ENCODE results near the gene NPHS1.
A peak's percentile ranks its signal among the peaks of the same experiment; 100 is the strongest.
"Not testable (repeated sequence)": the region's sequence is repeated elsewhere in the genome, so short reads cannot be mapped to it uniquely, and the experiment has no call there.

NPHS1 gene

GRCh38 chr19:35811317-35812219, 40.7 kb downstream of the NPHS1 start:
- DNase-seq, result no peak

- DNase-seq, result no peak
Observed at GRCh38 chr19:35807633-35808032, 44.7 kb downstream of the NPHS1 start.

GRCh38 chr19:35806597-35806996, 45.7 kb downstream of the NPHS1 start:
- no peak for DNase-seq

- DNase-seq, result no peak
Observed at GRCh38 chr19:35805526-35806102, 46.7 kb downstream of the NPHS1 start.

GRCh38 chr19:35801828-35802227, 50.5 kb downstream of the NPHS1 start:
- no peak for DNase-seq

GRCh38 chr19:35797663-35798062, 54.6 kb downstream of the NPHS1 start:
- DNase-seq, result peak; percentile 16

GRCh38 chr19:35796645-35797542, 55.4 kb downstream of the NPHS1 start:
- no peak for DNase-seq

- DNase-seq, result not testable (repeated sequence)
Observed at GRCh38 chr19:35795564-35795963, 56.7 kb downstream of the NPHS1 start.

- no peak for DNase-seq
Observed at GRCh38 chr19:35793381-35794165, 58.7 kb downstream of the NPHS1 start.

GRCh38 chr19:35792888-35793287, 59.4 kb downstream of the NPHS1 start:
- no peak for DNase-seq

- no peak for DNase-seq
Observed at GRCh38 chr19:35792312-35792711, 60.0 kb downstream of the NPHS1 start.

- DNase-seq, result no peak
Observed at GRCh38 chr19:35791814-35792279, 60.5 kb downstream of the NPHS1 start.

GRCh38 chr19:35790981-35791813, 61.1 kb downstream of the NPHS1 start:
- DNase-seq, result peak; percentile 19

- no peak for DNase-seq
Observed at GRCh38 chr19:35789978-35790944, 62.0 kb downstream of the NPHS1 start.

- no peak for DNase-seq
Observed at GRCh38 chr19:35789195-35789977, 62.9 kb downstream of the NPHS1 start.

GRCh38 chr19:35788205-35788960, 63.9 kb downstream of the NPHS1 start:
- DNase-seq, result no peak

GRCh38 chr19:35787227-35787799, 65.0 kb downstream of the NPHS1 start:
- DNase-seq, result no peak
